GM18868 (cell line): ENCODE data around the gene SIPA1L3.

Experiments used
- ATAC-seq: cut with Tn5 transposase; IDR thresholded peaks from one replicate; pipeline ENCODE4 v1.9.1; 2021; ENCODE audit warnings: mild to moderate bottlenecking, moderate library complexity; ENCODE audit not compliant: unreplicated experiment

SIPA1L3 gene

GRCh38 chr19:38141108-38141507 lies 234.1 kb downstream of the SIPA1L3 start:
- ATAC-seq = no peak

GRCh38 chr19:38142176-38143035 lies 235.4 kb downstream of the SIPA1L3 start:
- ATAC-seq = no peak

GRCh38 chr19:38143847-38144246 lies 236.8 kb downstream of the SIPA1L3 start:
- no peak for ATAC-seq

- ATAC-seq = no peak
These were observed 237.7 kb downstream of the SIPA1L3 start for GRCh38 chr19:38144667-38145066.

- no peak for ATAC-seq
These were observed 238.6 kb downstream of the SIPA1L3 start for GRCh38 chr19:38145623-38146022.

GRCh38 chr19:38148337-38148736 lies 241.3 kb downstream of the SIPA1L3 start:
- ATAC-seq = no peak

GRCh38 chr19:38149661-38150061 lies 242.7 kb downstream of the SIPA1L3 start:
- no peak for ATAC-seq

- no peak for ATAC-seq
These were observed 244.2 kb downstream of the SIPA1L3 start for GRCh38 chr19:38151242-38151641.

GRCh38 chr19:38152461-38153379 lies 245.7 kb downstream of the SIPA1L3 start:
- ATAC-seq = no peak

- ATAC-seq = no peak
These were observed 248.4 kb downstream of the SIPA1L3 start for GRCh38 chr19:38155453-38155852.

GRCh38 chr19:38158730-38159129 lies 251.7 kb downstream of the SIPA1L3 start:
- no peak for ATAC-seq

GRCh38 chr19:38162094-38162493 lies 255.1 kb downstream of the SIPA1L3 start:
- no peak for ATAC-seq

GRCh38 chr19:38162632-38163031 lies 255.6 kb downstream of the SIPA1L3 start:
- no peak for ATAC-seq

- no peak for ATAC-seq
These were observed 256.6 kb downstream of the SIPA1L3 start for GRCh38 chr19:38163419-38164290.

GRCh38 chr19:38164526-38164925 lies 257.5 kb downstream of the SIPA1L3 start:
- ATAC-seq = no peak

GRCh38 chr19:38165335-38165734 lies 258.3 kb downstream of the SIPA1L3 start:
- ATAC-seq = no peak

GRCh38 chr19:38168637-38169036 lies 261.6 kb downstream of the SIPA1L3 start:
- no peak for ATAC-seq

GRCh38 chr19:38170334-38170733 lies 263.3 kb downstream of the SIPA1L3 start:
- ATAC-seq = no peak

- no peak for ATAC-seq
These were observed 265.0 kb downstream of the SIPA1L3 start for GRCh38 chr19:38172001-38172400.

GRCh38 chr19:38173291-38174041 lies 266.5 kb downstream of the SIPA1L3 start:
- no peak for ATAC-seq
